KOPT-K1 (cell line): ENCODE measurements around the gene MS4A15.

Experiments
- H3K27ac ChIP-seq: fragments of 200-600 bp; sonication (generic); 2 replicates; pipeline ENCODE4 v1.5.1; 2016; ENCODE audit warnings: antibody characterized with exemption, mild to moderate bottlenecking, low read depth, low read length; ENCODE audit not compliant: poor library complexity, severe bottlenecking
- H3K36me3 ChIP-seq: fragments of 200-600 bp; sonication (generic); 2 replicates; pipeline ENCODE4 v1.5.1; 2017; ENCODE audit warnings: antibody characterized with exemption, mild to moderate bottlenecking, low read length, moderate library complexity; ENCODE audit not compliant: insufficient read depth
- H3K9me3 ChIP-seq: fragments of 200-600 bp; sonication (generic); 2 replicates; pipeline ENCODE4 v1.5.1; 2017; ENCODE audit warnings: antibody characterized with exemption, low read length, mild to moderate bottlenecking; ENCODE audit not compliant: insufficient read depth, poor library complexity, severe bottlenecking

The MS4A15 gene

GRCh38 chr11:60780065-60780464, 23.4 kb downstream of the MS4A15 start:
- Histone ChIP-seq H3K9me3 (peaks cover 6% of the 10 kb centered on the region), H3K36me3 (no peaks in the 10 kb centered on the region), H3K27ac (no peak overlapping the region)

- Histone ChIP-seq H3K27ac (no peak overlapping the region), H3K36me3 (no peaks in the 10 kb centered on the region), H3K9me3 (peaks cover 6% of the 10 kb centered on the region)
Measured at GRCh38 chr11:60780774-60781173, 24.1 kb downstream of the MS4A15 start.

GRCh38 chr11:60781286-60781980, 24.8 kb downstream of the MS4A15 start:
- Histone ChIP-seq H3K36me3 (no peaks in the 10 kb centered on the region), H3K27ac (no peak overlapping the region), H3K9me3 (peaks cover 6% of the 10 kb centered on the region)

GRCh38 chr11:60781981-60782316, 25.3 kb downstream of the MS4A15 start:
- Histone ChIP-seq H3K36me3 (no peaks in the 10 kb centered on the region), H3K27ac (no peak overlapping the region)

GRCh38 chr11:60782393-60783140, 25.9 kb downstream of the MS4A15 start:
- no peaks in the 10 kb centered on the region for H3K36me3 ChIP-seq

More at GRCh38 chr11:60781981-60782316, 25.3 kb downstream of the MS4A15 start:
- peaks cover 6% of the 10 kb centered on the region for H3K9me3 ChIP-seq

GRCh38 chr11:60783141-60783484, 26.4 kb downstream of the MS4A15 start:
- Histone ChIP-seq H3K36me3 (no peaks in the 10 kb centered on the region), H3K9me3 (peaks cover 6% of the 10 kb centered on the region), H3K27ac (no peak overlapping the region)

More at GRCh38 chr11:60782393-60783140, 25.9 kb downstream of the MS4A15 start:
- H3K9me3 ChIP-seq, result peaks cover 6% of the 10 kb centered on the region
- no peak overlapping the region for H3K27ac ChIP-seq

GRCh38 chr11:60783911-60784310, 27.2 kb downstream of the MS4A15 start:
- no peak overlapping the region for H3K27ac ChIP-seq
- H3K9me3 ChIP-seq, result peaks cover 6% of the 10 kb centered on the region
- no peaks in the 10 kb centered on the region for H3K36me3 ChIP-seq

- Histone ChIP-seq H3K27ac (no peak within 1 kb of the TSS), H3K9me3 (peaks cover 3% of the 10 kb centered on the region), H3K36me3 (no peaks in the 10 kb centered on the region)
Measured at GRCh38 chr11:60785136-60785535, 28.5 kb downstream of the MS4A15 start, which contains the start of gene MS4A10. MS4A10 (plus strand) TSS chr11:60785333; CDS start chr11:60790336, 5,003 bp downstream.

- no peaks in the 10 kb centered on the region for H3K9me3 ChIP-seq
- H3K27ac ChIP-seq, result no peak overlapping the region
- no peaks in the 10 kb centered on the region for H3K36me3 ChIP-seq
Measured at GRCh38 chr11:60785806-60786361, 29.2 kb downstream of the MS4A15 start.

GRCh38 chr11:60786811-60787567, 30.3 kb downstream of the MS4A15 start:
- H3K27ac ChIP-seq, result no peak overlapping the region
- peaks cover 9% of the 10 kb centered on the region for H3K9me3 ChIP-seq
- H3K36me3 ChIP-seq, result no peaks in the 10 kb centered on the region

- Histone ChIP-seq H3K36me3 (no peaks in the 10 kb centered on the region), H3K27ac (no peak overlapping the region), H3K9me3 (peaks cover 9% of the 10 kb centered on the region)
Measured at GRCh38 chr11:60788401-60789125, 31.9 kb downstream of the MS4A15 start.

GRCh38 chr11:60790726-60791125, 34.1 kb downstream of the MS4A15 start:
- Histone ChIP-seq H3K9me3 (peaks cover 9% of the 10 kb centered on the region), H3K36me3 (no peaks in the 10 kb centered on the region), H3K27ac (no peak overlapping the region)

GRCh38 chr11:60791153-60791933, 34.7 kb downstream of the MS4A15 start:
- peaks cover 9% of the 10 kb centered on the region for H3K9me3 ChIP-seq
- no peaks in the 10 kb centered on the region for H3K36me3 ChIP-seq
- H3K27ac ChIP-seq, result no peak overlapping the region

- Histone ChIP-seq H3K27ac (no peak overlapping the region), H3K36me3 (no peaks in the 10 kb centered on the region), H3K9me3 (peaks cover 9% of the 10 kb centered on the region)
Measured at GRCh38 chr11:60792521-60792920, 35.9 kb downstream of the MS4A15 start.
